ENCODE measurements around the gene RASA3.

The RASA3 gene

GRCh38 chr13:114173272-114173671 is 40.8 kb upstream of the RASA3 start:
- no peak for DNase-seq (ENCODE audit: low read depth)
- TF ChIP-seq, protein P1, sequence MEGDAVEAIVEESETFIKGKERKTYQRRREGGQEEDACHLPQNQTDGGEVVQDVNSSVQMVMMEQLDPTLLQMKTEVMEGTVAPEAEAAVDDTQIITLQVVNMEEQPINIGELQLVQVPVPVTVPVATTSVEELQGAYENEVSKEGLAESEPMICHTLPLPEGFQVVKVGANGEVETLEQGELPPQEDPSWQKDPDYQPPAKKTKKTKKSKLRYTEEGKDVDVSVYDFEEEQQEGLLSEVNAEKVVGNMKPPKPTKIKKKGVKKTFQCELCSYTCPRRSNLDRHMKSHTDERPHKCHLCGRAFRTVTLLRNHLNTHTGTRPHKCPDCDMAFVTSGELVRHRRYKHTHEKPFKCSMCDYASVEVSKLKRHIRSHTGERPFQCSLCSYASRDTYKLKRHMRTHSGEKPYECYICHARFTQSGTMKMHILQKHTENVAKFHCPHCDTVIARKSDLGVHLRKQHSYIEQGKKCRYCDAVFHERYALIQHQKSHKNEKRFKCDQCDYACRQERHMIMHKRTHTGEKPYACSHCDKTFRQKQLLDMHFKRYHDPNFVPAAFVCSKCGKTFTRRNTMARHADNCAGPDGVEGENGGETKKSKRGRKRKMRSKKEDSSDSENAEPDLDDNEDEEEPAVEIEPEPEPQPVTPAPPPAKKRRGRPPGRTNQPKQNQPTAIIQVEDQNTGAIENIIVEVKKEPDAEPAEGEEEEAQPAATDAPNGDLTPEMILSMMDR (IDR thresholded peaks at IDR 0.05; ENCODE audit: low read depth, low read length, missing control alignments), result no peak
- no peak overlapping the region for H3K4me3 ChIP-seq (ENCODE audit: low read depth, low read length)

DNA sequence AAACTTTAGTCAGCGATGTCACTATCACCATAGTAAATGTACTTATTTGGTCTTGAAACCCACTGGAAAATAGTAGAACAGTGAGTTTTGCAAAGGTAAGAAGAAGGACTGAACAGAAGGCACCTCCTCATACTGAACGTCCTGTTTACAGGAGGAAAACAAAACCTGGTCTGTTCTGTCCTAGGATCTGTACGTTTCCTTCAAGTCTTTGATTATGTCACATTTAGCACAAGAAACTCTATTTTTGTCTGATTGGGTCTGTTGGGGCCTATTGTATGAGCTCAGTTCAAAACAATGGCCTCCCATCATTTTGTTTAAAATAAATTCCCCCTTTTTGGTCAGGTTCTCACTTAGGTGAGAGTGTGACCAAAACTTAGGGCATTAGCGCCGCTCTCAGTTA is 35.5 kb upstream of the RASA3 start:
- H3K4me3 ChIP-seq (ENCODE audit: low read depth, low read length), result no peak overlapping the region
- no peak for DNase-seq (ENCODE audit: low read depth)
- TF ChIP-seq, protein P1 (IDR thresholded peaks at IDR 0.05; ENCODE audit: low read depth, low read length, missing control alignments), result no peak

DNA sequence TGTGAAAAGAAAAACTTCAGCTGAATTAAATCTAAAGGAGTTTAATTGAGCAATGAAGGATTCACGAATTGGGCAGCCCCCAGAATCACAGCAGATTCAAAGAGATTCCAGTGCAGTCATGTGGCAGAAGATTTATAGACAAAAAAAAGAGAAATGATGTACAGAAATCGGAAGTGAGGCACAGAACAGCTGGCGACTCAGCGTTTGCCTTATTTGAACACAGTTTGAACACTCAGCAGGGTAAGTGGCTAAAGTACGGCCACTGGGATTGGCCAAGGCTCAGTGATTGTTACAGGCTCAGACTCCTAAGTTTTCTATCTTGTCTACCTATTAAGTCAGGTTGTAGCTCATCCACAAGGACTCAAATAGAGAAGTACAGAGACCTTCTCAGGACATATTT is 35.0 kb upstream of the RASA3 start:
- no peak for DNase-seq (ENCODE audit: low read depth)
- H3K4me3 ChIP-seq (ENCODE audit: low read depth, low read length), result no peak overlapping the region
- TF ChIP-seq, protein P1 (IDR thresholded peaks at IDR 0.05; ENCODE audit: low read depth, low read length, missing control alignments), result no peak

- no peak overlapping the region for H3K4me3 ChIP-seq (ENCODE audit: low read depth, low read length)
- TF ChIP-seq, protein P1 (IDR thresholded peaks at IDR 0.05; ENCODE audit: low read depth, low read length, missing control alignments), result no peak
- DNase-seq (ENCODE audit: low read depth), result no peak
Measured at GRCh38 chr13:114166381-114167131, 34.1 kb upstream of the RASA3 start.

DNA sequence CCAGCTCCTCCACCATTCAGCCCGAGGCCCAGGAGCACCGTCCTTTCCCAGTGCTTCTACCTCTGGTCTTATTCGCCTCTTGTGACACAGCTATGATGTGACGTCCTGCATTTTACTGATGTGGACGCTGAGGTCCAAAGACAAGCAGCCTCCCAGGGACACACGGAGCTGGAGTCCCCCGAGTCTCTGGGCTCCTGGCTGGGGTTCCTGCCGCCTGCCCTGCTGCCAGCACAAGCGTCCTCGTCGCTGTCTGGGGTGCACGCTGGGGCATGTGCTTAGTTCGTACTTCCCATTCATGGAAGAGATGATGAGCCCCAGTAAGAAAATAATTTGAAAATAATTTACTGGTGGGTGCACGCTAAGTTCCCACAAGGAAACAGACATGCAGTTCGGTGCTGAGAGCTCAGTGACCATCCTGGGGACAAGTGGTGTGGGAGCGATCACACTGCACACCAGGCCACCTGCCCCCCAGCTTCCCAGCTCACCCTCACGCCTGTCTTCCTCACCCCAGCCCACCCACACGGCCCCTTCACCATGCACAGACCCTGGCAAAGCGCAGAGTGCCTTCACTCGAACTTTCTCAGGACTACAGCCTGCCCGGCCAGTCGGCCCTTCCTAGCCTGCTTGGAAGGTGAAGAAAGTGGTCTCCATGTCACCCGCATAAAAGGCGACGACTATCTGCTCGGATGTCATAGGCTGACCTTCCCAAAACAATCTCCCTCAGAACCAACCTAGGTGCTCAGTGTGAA is 32.4 kb upstream of the RASA3 start:
- no peak for DNase-seq (ENCODE audit: low read depth)
- no peak overlapping the region for H3K4me3 ChIP-seq (ENCODE audit: low read depth, low read length)
- TF ChIP-seq, protein P1 (IDR thresholded peaks at IDR 0.05; ENCODE audit: low read depth, low read length, missing control alignments), result no peak

DNA sequence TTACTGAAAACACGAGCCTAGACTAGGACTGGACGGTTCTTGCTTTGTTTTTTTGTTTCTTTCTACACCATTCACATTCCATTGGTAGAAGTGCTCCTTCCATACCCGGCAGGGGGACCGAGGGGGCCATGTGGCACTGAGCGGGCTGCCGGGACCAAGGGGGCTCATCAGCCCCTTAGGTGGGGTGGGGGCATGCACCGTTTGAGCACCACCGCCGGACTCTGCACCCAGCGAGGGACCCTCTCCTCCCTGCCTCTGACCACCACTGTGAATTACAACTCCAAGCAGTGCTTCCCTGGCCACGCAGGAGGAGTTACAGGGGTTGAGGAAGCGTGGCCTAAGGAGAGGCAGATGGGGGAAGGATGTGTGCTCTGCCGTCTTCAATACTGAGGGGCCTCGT is 31.6 kb upstream of the RASA3 start:
- no peak overlapping the region for H3K4me3 ChIP-seq (ENCODE audit: low read depth, low read length)
- DNase-seq (ENCODE audit: low read depth), result no peak
- TF ChIP-seq, protein P1 (IDR thresholded peaks at IDR 0.05; ENCODE audit: low read depth, low read length, missing control alignments), result no peak
